Osteoblast (primary cell): Measurements from ENCODE around the gene RTL1. TPM values are rescaled to one million over a fixed set of nuclear protein-coding genes. Genes with fewer than 3 reads are reported as not detected.
A peak's percentile ranks its signal among the peaks of the same experiment; 100 is the strongest.

Source experiments
- DNase-seq: peaks from one replicate; pipeline ENCODE4 v3.0.0; 2011; ENCODE audit warnings: low spot score, mixed read lengths; ENCODE audit not compliant: insufficient read length; ENCODE audit errors: missing footprints
- H2AFZ ChIP-seq: 2 replicates; pipeline ENCODE4 v1.6.0; 2011; ENCODE audit warnings: mild to moderate bottlenecking, low read length
- H3K27ac ChIP-seq: 2 replicates; pipeline ENCODE4 v1.5.1; 2011; ENCODE audit warnings: mild to moderate bottlenecking, low read depth, low read length, moderate library complexity
- H3K27me3 ChIP-seq: 2 replicates; pipeline ENCODE4 v1.6.0; 2012; ENCODE audit warnings: mild to moderate bottlenecking, control low read depth, inconsistent platforms, low read length, moderate library complexity; ENCODE audit not compliant: insufficient read depth
- H3K36me3 ChIP-seq: 2 replicates; pipeline ENCODE4 v1.5.1; 2011; ENCODE audit warnings: mild to moderate bottlenecking, low read length, control low read depth, moderate library complexity; ENCODE audit not compliant: insufficient read depth
- H3K4me1 ChIP-seq: 2 replicates; pipeline ENCODE4 v1.5.1; 2011; ENCODE audit warnings: mild to moderate bottlenecking, low read length, control low read depth, moderate library complexity; ENCODE audit not compliant: insufficient read depth
- H3K4me2 ChIP-seq: 2 replicates; pipeline ENCODE4 v1.6.0; 2011; ENCODE audit warnings: mild to moderate bottlenecking, low read length; ENCODE audit not compliant: insufficient read depth
- H3K4me3 ChIP-seq: fragments of 200-600 bp; sonication (generic); 3 replicates; pipeline ENCODE4 v1.5.1; 2012; ENCODE audit warnings: mild to moderate bottlenecking, low read length, inconsistent platforms; ENCODE audit not compliant: insufficient read depth
- H3K79me2 ChIP-seq: 2 replicates; pipeline ENCODE4 v1.6.0; 2012; ENCODE audit warnings: mild to moderate bottlenecking, low read length, control low read depth, inconsistent platforms; ENCODE audit not compliant: insufficient read depth
- H3K9me3 ChIP-seq: 2 replicates; pipeline ENCODE4 v1.5.1; 2011; ENCODE audit warnings: low read depth, low read length, control low read depth
- H4K20me1 ChIP-seq: 2 replicates; pipeline ENCODE4 v1.6.0; 2012; ENCODE audit warnings: mild to moderate bottlenecking, low read length, control low read depth; ENCODE audit not compliant: insufficient read depth
- CTCF ChIP-seq: IDR thresholded peaks from 2 replicates; pipeline ENCODE4 v1.5.1; 2011; ENCODE audit warnings: mild to moderate bottlenecking, low read depth, low read length, moderate library complexity; ENCODE audit errors: extremely low read depth
- total RNA-seq: library from RNA; depleted of rRNA; stranded (reverse); fragments of >200 nt; gene quantifications from 2 replicates; pipeline ENCODE4 v1.2.3, GENCODE V29; 2012

RTL1 gene
- total RNA-seq, 1 donor: not detected

GRCh38 chr14:100845341-100845740 is 58.2 kb downstream of the RTL1 start:
- Histone ChIP-seq H3K4me2 (no peak overlapping the region), H3K4me3 (no peak overlapping the region)
- TF ChIP-seq CTCF: no peak

GRCh38 chr14:100844846-100845245 is 58.7 kb downstream of the RTL1 start:
- peaks cover 44% of the 10 kb centered on the region for H3K36me3 ChIP-seq
- no peak overlapping the region for H3K4me2 ChIP-seq
- H2AFZ ChIP-seq: no peak overlapping the region
- H3K27me3 ChIP-seq: no peaks in the 10 kb centered on the region
- H3K79me2 ChIP-seq: peaks cover 85% of the 10 kb centered on the region
- no peaks in the 10 kb centered on the region for H3K9me3 ChIP-seq
- peaks cover 64% of the 10 kb centered on the region for H4K20me1 ChIP-seq
- H3K4me1 ChIP-seq: peaks cover 43% of the 10 kb centered on the region
- no peak for TF ChIP-seq CTCF
- no peak overlapping the region for H3K27ac ChIP-seq
- DNase-seq: peak; percentile 17
- H3K4me3 ChIP-seq: no peak overlapping the region

More at GRCh38 chr14:100845341-100845740, 58.2 kb downstream of the RTL1 start:
- no peak overlapping the region for H3K27ac ChIP-seq
- H4K20me1 ChIP-seq: peaks cover 68% of the 10 kb centered on the region
- peaks cover 43% of the 10 kb centered on the region for H3K4me1 ChIP-seq
- no peak overlapping the region for H2AFZ ChIP-seq
- peaks cover 85% of the 10 kb centered on the region for H3K79me2 ChIP-seq
- H3K27me3 ChIP-seq: no peaks in the 10 kb centered on the region
- H3K9me3 ChIP-seq: no peaks in the 10 kb centered on the region
- DNase-seq: peak; percentile 42
- peaks cover 44% of the 10 kb centered on the region for H3K36me3 ChIP-seq

GRCh38 chr14:100844421-100844820 is 59.1 kb downstream of the RTL1 start:
- Histone ChIP-seq H3K9me3 (no peaks in the 10 kb centered on the region), H3K4me3 (no peak overlapping the region), H3K27me3 (no peaks in the 10 kb centered on the region), H3K36me3 (peaks cover 44% of the 10 kb centered on the region), H4K20me1 (peaks cover 65% of the 10 kb centered on the region), H3K27ac (peak overlapping the region; percentile 53), H3K4me2 (no peak overlapping the region), H3K4me1 (peaks cover 40% of the 10 kb centered on the region), H3K79me2 (peaks cover 86% of the 10 kb centered on the region), H2AFZ (no peak overlapping the region)
- DNase-seq: peak; percentile 15
- TF ChIP-seq CTCF: no peak

- peaks cover 36% of the 10 kb centered on the region for H3K4me1 ChIP-seq
- peaks cover 86% of the 10 kb centered on the region for H3K79me2 ChIP-seq
- H3K4me2 ChIP-seq: no peak overlapping the region
- H3K27me3 ChIP-seq: no peaks in the 10 kb centered on the region
- no peak overlapping the region for H3K4me3 ChIP-seq
- H2AFZ ChIP-seq: no peak overlapping the region
- no peak for TF ChIP-seq CTCF
- H3K9me3 ChIP-seq: no peaks in the 10 kb centered on the region
- H4K20me1 ChIP-seq: peaks cover 65% of the 10 kb centered on the region
- H3K27ac ChIP-seq: peak overlapping the region; percentile 53
- DNase-seq: peak; percentile 9
- H3K36me3 ChIP-seq: peaks cover 47% of the 10 kb centered on the region
These were observed 59.5 kb downstream of the RTL1 start for GRCh38 chr14:100844082-100844408.
